ENCODE results near the gene SPRYD7.

DNA sequence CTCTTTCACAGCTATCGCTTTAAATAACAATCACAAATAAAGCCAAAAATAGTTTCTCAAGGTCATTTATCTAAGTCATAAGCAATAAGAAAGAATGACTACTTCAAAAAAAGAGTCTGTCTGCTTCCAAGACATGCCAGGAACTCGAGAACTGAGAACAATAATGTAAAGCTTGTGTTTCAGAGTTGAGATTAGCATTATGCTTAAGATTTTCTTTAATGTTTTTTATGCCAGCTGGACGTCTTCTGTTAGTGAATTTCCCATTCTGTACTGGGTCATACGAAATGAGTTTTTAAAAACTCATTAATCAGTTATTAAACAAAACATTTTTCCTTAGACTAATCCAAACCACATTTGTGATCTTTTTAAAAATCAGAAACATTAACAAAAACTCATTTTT is 3.2 kb upstream of the SPRYD7 start:
- TF ChIP-seq CTCF (IDR thresholded peaks at IDR 0.05) (no peak), SIN3A (IDR thresholded peaks at IDR 0.05; ENCODE audit: borderline replicate concordance, insufficient read depth, low read depth, low read length) (no peak), POLR2AphosphoS5 (IDR thresholded peaks at IDR 0.05; ENCODE audit: low read depth, low read length) (no peak), TCF7L2 (IDR thresholded peaks at IDR 0.05; ENCODE audit: low read depth, low read length) (no peak), REST (IDR thresholded peaks at IDR 0.05; ENCODE audit: insufficient read depth in 1 of 2, low read depth in 2 of 2, low read length in 1 of 2) (no peak)

Measured in Panc1 (cell line).